ENCODE measurements around the gene PPP1R12B. TPM values are rescaled to one million over a fixed set of nuclear protein-coding genes. Genes with fewer than 3 reads are reported as not detected.
A peak's percentile ranks its signal among the peaks of the same experiment; 100 is the strongest.
"Not testable (repeated sequence)": the region's sequence is repeated elsewhere in the genome, so short reads cannot be mapped to it uniquely, and the experiment has no call there.

The PPP1R12B gene
- total and polyA plus RNA-seq, 9 donors, result 50.3 to 232 (median 73.0) TPM

DNA sequence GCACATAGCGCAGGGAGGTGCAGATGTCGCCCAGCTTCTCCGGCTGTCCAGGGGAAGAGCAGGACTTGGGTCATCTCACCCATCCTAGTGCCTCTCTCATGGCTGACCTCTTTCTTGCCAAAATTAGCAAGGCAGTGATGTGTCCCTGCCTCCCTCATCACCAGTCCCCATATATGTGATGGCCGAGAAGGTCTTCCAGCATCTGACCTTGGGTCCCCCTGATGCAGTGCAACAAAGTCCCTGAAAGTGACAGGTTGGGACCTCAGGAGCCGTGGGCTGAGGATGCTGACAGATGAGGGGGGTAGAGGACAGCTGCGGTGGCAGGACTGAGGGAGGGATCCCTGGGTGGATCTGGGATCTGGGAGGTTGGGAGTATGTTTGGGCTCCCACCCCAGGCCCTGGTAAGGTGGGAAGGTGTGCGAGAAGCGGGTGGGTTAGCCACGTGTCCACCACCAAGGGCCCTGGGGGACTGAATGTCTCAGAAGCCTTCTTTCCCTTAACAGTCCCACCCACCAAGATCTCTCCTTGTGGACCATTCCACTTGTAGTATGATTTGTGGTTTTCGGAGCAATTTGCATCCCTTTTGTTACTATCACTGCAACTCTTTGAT is 252.0 kb downstream of the PPP1R12B start:
- no peak for DNase-seq
- Histone ChIP-seq H3K27ac (no peak overlapping the region), H3K9me3 (no peaks in the 10 kb centered on the region), H3K4me1 (ENCODE audit: insufficient read depth) (peaks cover 1% of the 10 kb centered on the region), H3K4me3 (no peak overlapping the region), H3K27me3 (no peaks in the 10 kb centered on the region), H3K36me3 (no peaks in the 10 kb centered on the region)
- no peak for TF ChIP-seq POLR2A (IDR thresholded peaks at IDR 0.05)
- TF ChIP-seq, protein P1, sequence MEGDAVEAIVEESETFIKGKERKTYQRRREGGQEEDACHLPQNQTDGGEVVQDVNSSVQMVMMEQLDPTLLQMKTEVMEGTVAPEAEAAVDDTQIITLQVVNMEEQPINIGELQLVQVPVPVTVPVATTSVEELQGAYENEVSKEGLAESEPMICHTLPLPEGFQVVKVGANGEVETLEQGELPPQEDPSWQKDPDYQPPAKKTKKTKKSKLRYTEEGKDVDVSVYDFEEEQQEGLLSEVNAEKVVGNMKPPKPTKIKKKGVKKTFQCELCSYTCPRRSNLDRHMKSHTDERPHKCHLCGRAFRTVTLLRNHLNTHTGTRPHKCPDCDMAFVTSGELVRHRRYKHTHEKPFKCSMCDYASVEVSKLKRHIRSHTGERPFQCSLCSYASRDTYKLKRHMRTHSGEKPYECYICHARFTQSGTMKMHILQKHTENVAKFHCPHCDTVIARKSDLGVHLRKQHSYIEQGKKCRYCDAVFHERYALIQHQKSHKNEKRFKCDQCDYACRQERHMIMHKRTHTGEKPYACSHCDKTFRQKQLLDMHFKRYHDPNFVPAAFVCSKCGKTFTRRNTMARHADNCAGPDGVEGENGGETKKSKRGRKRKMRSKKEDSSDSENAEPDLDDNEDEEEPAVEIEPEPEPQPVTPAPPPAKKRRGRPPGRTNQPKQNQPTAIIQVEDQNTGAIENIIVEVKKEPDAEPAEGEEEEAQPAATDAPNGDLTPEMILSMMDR (IDR thresholded peaks at IDR 0.05), result peak in 1 of 3 donors; percentile 3
- intact Hi-C loops (cut with DNase I), result loop anchor here in 1 of 4 donors (10.0 kb wide), 1 partner anchor 106 kb away; no protein-coding TSS in a partner anchor
- 82 to 86% (median 83%) methylated on average over 10 of the region's 10 CpGs for WGBS, 3 donors

DNA sequence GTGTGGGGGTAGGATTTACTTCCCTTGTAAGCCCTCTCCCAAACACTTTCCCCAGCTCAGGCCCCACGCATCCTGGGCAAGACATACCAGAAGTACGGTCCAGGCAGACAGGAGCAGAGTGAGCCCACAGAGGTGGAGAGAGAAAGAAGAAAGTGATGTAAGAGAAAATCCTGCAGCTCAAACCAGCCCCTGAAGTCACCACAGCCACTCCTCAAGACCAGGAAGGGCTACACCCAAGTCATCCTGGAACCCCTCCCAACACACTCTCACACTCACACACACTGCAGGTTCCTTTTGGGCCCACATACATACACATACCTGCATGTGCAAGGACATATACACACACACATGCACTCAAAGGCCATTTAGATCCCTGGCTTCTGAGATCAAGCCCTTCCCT is 254.9 kb downstream of the PPP1R12B start:
- no peaks in the 10 kb centered on the region for H3K27me3 ChIP-seq
- peaks cover 1% of the 10 kb centered on the region for H3K4me1 ChIP-seq (ENCODE audit: insufficient read depth)
- H3K4me3 ChIP-seq, result no peak overlapping the region
- 87 to 92% (median 92%) methylated on average over 2 of the region's 2 CpGs for WGBS, 3 donors
- no peaks in the 10 kb centered on the region for H3K9me3 ChIP-seq
- intact Hi-C loops (cut with DNase I), result loop anchor here in 1 of 4 donors (10.0 kb wide), 1 partner anchor 109 kb away; no protein-coding TSS in a partner anchor
- TF ChIP-seq POLR2A (IDR thresholded peaks at IDR 0.05), result no peak
- no peak for TF ChIP-seq EP300 (IDR thresholded peaks at IDR 0.05)
- H3K27ac ChIP-seq, result no peak overlapping the region
- no peak for DNase-seq
- H3K36me3 ChIP-seq, result no peaks in the 10 kb centered on the region

DNA sequence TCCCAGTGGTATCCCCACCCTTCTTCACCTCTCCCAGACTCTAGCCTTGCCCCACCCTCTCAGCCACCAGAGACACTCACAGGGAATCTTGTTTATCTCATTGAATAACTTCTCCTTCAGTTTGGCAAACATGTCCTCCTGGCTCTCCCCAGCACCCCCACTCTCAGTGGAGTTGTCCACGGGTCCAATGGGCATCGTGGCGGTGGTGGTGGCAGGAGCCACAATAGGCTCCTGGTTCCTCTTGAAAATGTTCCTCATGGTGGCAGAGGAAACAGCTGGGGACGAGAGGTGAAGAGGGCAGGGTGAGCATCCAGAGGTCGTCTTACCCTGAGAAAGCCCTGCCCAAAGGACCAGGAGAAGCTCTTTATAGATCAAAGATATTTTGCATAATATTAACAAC is 257.0 kb downstream of the PPP1R12B start:
- Histone ChIP-seq H3K9me3 (no peaks in the 10 kb centered on the region), H3K4me1 (ENCODE audit: insufficient read depth) (no peaks in the 10 kb centered on the region), H3K36me3 (no peaks in the 10 kb centered on the region), H3K27ac (no peak overlapping the region), H3K27me3 (no peaks in the 10 kb centered on the region), H3K4me3 (no peak overlapping the region)
- intact Hi-C loops (cut with DNase I), result loop anchor here in 1 of 4 donors (10.0 kb wide), 1 partner anchor 111 kb away; no protein-coding TSS in a partner anchor
- WGBS, 3 donors, result 84 to 87% (median 87%) methylated on average over 5 of the region's 5 CpGs
- TF ChIP-seq POLR2A (IDR thresholded peaks at IDR 0.05), result no peak
- no peak for TF ChIP-seq EP300 (IDR thresholded peaks at IDR 0.05)
- TF ChIP-seq, protein P1 (IDR thresholded peaks at IDR 0.05), result no peak
- peak in 1 of 5 donors; percentile 9 for DNase-seq

DNA sequence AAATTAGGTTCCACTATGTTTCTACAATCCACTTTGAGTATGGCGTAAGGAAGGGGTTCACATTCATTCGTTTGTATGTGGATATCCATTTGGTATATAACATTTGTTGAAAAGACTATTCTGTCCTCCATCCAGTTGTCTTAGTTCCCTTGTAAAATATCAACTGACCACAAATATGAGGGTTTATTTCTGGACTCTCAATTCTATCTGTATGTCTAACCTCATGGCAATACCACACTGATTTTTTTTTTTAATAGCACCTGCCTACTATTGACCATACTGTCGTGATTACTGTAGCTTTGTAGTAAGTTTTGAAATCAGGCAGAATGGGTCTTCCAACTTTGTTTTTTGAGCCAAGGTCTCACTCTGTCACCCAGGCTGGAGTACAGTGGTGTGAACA is 263.5 kb downstream of the PPP1R12B start:
- 96 to 98% (median 97%) methylated on average over 3 of the region's 3 CpGs for WGBS, 3 donors
- H3K36me3 ChIP-seq; H3K4me3 ChIP-seq; H3K27me3 ChIP-seq; intact Hi-C loops (cut with DNase I); H3K4me1 ChIP-seq (ENCODE audit: insufficient read depth); H3K27ac ChIP-seq; H3K9me3 ChIP-seq; DNase-seq: not testable (repeated sequence)

DNA sequence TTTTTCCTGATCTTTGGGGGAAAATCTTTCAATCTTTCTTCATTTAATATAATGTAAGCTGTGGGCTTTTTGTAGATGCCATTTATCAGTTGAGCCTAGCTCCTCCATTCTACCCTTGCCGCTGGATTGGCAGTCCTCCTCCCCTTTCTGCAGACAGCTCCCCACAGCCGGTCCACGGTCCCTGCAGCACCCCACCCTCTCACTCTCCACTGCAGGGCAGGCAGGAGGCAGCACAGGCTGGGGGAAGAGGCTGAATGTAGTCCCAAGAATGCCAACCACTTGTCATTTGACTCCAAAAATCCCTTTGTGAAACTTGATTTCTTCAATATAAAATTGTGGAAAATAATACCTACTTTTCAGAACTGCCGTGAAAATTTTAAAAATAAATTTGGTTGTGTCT is 265.1 kb downstream of the PPP1R12B start:
- 92 to 97% (median 96%) methylated on average over 4 of the region's 4 CpGs for WGBS, 3 donors
- no peak for DNase-seq
- H3K36me3 ChIP-seq, result no peaks in the 10 kb centered on the region
- peaks cover 15% of the 10 kb centered on the region for H3K4me1 ChIP-seq (ENCODE audit: insufficient read depth)
- no peak overlapping the region for H3K27ac ChIP-seq
- intact Hi-C loops (cut with DNase I), result no loop called here
- TF ChIP-seq EP300 (IDR thresholded peaks at IDR 0.05), result no peak
- H3K27me3 ChIP-seq, result no peaks in the 10 kb centered on the region
- no peak overlapping the region for H3K4me3 ChIP-seq
- no peaks in the 10 kb centered on the region for H3K9me3 ChIP-seq

DNA sequence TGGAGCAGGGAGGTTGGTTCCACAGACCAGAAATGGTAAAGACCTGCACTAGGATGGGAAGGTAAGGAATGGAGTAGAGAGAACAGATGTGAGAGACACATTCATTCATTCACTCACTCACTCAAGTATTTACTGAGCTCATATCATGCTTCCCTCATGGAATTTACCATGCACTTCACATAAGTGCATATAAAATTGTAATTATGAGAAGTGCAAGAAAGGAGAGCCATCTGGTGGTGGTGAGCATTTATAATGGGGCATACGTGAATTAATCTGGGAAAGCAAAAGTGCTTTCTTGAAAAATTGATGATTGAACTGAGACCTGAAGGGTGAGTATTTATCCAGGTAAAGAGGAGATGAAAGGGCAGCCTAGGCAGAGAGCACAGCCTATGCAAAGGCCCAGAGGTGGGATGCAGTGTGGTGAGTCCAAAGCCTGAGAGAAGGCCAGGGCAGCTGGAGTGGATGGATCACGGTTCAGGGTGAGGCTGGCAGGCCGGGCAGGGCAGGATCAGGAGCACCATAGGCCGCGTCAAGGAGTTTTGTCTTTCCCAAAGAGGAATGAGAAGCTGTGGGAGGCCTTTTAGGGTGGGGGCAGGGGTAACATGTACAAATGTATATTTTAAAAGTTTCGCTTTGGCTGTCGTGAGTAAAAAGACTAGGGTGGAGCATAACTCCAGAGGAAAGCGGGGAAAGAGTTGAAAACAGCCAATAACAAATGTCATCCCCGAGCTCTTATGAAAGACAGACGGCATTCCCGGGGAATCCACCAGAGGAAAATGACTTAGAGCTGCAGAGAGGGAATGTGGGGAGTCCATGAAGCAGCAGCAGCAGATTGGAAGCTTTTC is 266.1 kb downstream of the PPP1R12B start:
- DNase-seq; H3K27me3 ChIP-seq; H3K36me3 ChIP-seq; H3K9me3 ChIP-seq; H3K4me3 ChIP-seq; H3K27ac ChIP-seq; intact Hi-C loops (cut with DNase I): not testable (repeated sequence)
- peaks cover 21% of the 10 kb centered on the region for H3K4me1 ChIP-seq (ENCODE audit: insufficient read depth)
- WGBS, 3 donors, result 76 to 83% (median 83%) methylated on average over 11 of the region's 11 CpGs

DNA sequence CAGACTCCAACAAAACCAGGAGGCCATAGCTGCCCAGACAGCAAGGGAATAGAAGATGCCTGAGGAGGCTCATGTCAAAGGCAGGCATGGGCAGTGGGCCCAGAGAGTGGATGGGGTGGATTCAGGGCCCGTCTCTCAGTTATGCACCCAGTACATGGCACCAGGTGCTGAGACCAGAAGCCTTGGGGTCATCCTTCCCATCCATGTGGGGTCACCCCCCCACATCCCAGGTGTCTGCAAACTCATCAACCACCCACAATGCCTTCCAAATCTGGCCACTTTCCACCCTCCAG is 266.7 kb downstream of the PPP1R12B start:
- DNase-seq; H3K27ac ChIP-seq; H3K27me3 ChIP-seq; H3K9me3 ChIP-seq; H3K4me3 ChIP-seq; intact Hi-C loops (cut with DNase I); H3K36me3 ChIP-seq: not testable (repeated sequence)
- peaks cover 21% of the 10 kb centered on the region for H3K4me1 ChIP-seq (ENCODE audit: insufficient read depth)
- WGBS, 3 donors, result 68 to 78% (median 75%) methylated on average over 1 of the region's 1 CpG

Measured in ovary (tissue), 9 donors.